ENCODE results near the gene CD109. TPM values are rescaled to one million over a fixed set of nuclear protein-coding genes. Genes with fewer than 3 reads are reported as not detected.

Gene CD109
- total and polyA plus RNA-seq, 10 of the 15 experiments (the other 5 are each of a cell fraction or from before 2014, with no cell fraction given): 0.27 to 4.4 (median 2.1) TPM

DNA sequence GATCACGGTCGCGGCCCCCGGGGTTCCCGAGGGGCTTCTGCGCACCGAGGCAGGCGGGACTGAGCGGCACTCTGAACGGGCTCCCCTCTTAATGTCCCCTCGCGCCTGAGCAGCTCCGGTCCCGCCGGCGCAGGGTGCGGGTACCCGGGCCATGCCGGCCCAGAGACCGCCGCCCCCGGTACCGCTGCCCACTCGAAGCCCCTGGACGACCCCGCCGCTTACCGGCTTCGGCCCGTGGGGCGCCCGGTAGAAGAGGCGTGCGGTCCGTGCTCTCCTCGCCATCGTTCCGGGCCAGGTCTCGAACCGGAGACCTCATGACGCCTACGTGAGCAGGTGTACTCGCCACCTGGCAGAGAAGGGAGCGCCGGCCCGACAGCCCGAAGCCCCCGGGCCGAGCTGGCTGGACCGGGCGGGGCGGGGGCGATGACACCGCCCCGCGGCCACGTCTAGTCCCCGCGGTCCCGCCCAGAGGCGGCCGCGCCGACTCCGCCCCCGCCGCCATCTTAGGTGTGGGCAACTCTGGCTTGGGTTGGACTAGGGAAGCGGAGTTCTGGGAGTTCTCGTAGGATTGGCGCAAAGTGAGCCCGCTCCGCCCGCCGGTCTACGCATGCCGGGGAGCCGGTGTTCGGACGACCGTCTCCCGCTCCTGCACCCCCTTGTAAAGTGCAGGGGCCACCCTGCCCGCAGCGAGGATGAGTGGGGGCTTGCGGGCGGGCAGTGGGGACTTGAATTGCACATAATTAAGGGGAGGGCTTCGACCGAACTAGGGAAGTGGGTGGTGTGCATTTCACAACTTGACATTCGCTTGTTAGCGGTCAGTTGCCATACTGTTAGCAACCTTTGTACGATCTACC is 42.2 kb upstream of the CD109 start, which contains the start of gene SLC17A5 (continued):
- TF ChIP-seq E4F1 (IDR thresholded peaks at IDR 0.05; ENCODE audit: borderline replicate concordance, partially characterized antibody) (no peak), HDAC2 (IDR thresholded peaks at IDR 0.05) (no peak), IKZF2 (IDR thresholded peaks at IDR 0.05) (peak; percentile 58 to 65; a peak in 2 of 4 replicates), NFIC (IDR thresholded peaks at IDR 0.05; ENCODE audit: low read depth, low read length) (no peak), EP300 (IDR thresholded peaks at IDR 0.05; ENCODE audit: borderline replicate concordance in 1 of 2, control insufficient read depth in 1 of 2, low read depth in 2 of 2, low read length in 2 of 2) (0 out of 4 replicates have a peak, but pooled peaks of 1 of the 2 experiments have one; percentile 6), RFX5 (IDR thresholded peaks at IDR 0.05; ENCODE audit: low read depth, low read length) (no peak), MYC (IDR thresholded peaks at IDR 0.05; ENCODE audit: insufficient read depth, insufficient read length, insufficient replicate concordance, low read length, severe bottlenecking) (no peak), PAX5 (IDR thresholded peaks at IDR 0.05; ENCODE audit: borderline replicate concordance, low read depth, low read length) (no peak), ATF7 (IDR thresholded peaks at IDR 0.05; ENCODE audit: low read depth) (no peak), NRF1 (conservative IDR thresholded peaks at IDR 0.05; ENCODE audit: low read depth, low read length) (no peak), BCL11A (IDR thresholded peaks at IDR 0.05; ENCODE audit: low read depth, low read length) (no peak), YY1 (IDR thresholded peaks at IDR 0.05; ENCODE audit: low read depth, low read length) (peak; percentile 98), FOXM1 (IDR thresholded peaks at IDR 0.05; ENCODE audit: low read depth, low read length) (no peak), SREBF1 (IDR thresholded peaks at IDR 0.05; ENCODE audit: low read length) (no peak), EZH2 (IDR thresholded peaks at IDR 0.05; ENCODE audit: borderline replicate concordance, control insufficient read depth, low read depth, low read length) (no peak), TCF12 (IDR thresholded peaks at IDR 0.05; ENCODE audit: low read depth, low read length) (peak; percentile 67; the same call in 1 of the 2 replicates), ZNF217 (IDR thresholded peaks at IDR 0.05) (no peak), RCOR1 (conservative IDR thresholded peaks at IDR 0.05; ENCODE audit: low read depth, low read length) (no peak), TAF1 (IDR thresholded peaks at IDR 0.05; ENCODE audit: borderline replicate concordance, low read depth, low read length) (peak; percentile 37; the same call in 1 of the 2 replicates), CHD2 (IDR thresholded peaks at IDR 0.05; ENCODE audit: borderline replicate concordance, low read depth, low read length) (peak; percentile 37; the same call in 1 of the 2 replicates), GABPA (IDR thresholded peaks at IDR 0.05; ENCODE audit: low read depth) (peak; percentile 10; the same call in 1 of the 2 replicates), LARP7 (IDR thresholded peaks at IDR 0.05) (peak; percentile 86; the same call in 1 of the 2 replicates), ESRRA (IDR thresholded peaks at IDR 0.05; ENCODE audit: low read length) (0 out of 2 replicates have a peak, but pooled peaks have one; percentile 55)
- TF ChIP-seq, protein P1, sequence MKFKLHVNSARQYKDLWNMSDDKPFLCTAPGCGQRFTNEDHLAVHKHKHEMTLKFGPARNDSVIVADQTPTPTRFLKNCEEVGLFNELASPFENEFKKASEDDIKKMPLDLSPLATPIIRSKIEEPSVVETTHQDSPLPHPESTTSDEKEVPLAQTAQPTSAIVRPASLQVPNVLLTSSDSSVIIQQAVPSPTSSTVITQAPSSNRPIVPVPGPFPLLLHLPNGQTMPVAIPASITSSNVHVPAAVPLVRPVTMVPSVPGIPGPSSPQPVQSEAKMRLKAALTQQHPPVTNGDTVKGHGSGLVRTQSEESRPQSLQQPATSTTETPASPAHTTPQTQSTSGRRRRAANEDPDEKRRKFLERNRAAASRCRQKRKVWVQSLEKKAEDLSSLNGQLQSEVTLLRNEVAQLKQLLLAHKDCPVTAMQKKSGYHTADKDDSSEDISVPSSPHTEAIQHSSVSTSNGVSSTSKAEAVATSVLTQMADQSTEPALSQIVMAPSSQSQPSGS (IDR thresholded peaks at IDR 0.05; ENCODE audit: low read length): no peak
- TF ChIP-seq, protein P2, sequence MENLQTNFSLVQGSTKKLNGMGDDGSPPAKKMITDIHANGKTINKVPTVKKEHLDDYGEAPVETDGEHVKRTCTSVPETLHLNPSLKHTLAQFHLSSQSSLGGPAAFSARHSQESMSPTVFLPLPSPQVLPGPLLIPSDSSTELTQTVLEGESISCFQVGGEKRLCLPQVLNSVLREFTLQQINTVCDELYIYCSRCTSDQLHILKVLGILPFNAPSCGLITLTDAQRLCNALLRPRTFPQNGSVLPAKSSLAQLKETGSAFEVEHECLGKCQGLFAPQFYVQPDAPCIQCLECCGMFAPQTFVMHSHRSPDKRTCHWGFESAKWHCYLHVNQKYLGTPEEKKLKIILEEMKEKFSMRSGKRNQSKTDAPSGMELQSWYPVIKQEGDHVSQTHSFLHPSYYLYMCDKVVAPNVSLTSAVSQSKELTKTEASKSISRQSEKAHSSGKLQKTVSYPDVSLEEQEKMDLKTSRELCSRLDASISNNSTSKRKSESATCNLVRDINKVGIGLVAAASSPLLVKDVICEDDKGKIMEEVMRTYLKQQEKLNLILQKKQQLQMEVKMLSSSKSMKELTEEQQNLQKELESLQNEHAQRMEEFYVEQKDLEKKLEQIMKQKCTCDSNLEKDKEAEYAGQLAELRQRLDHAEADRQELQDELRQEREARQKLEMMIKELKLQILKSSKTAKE (IDR thresholded peaks at IDR 0.05; ENCODE audit: low read depth, poor library complexity, severe bottlenecking): no peak
